Skeletal muscle cell (primary cell): ENCODE measurements around the gene UST.
"Not testable (repeated sequence)": the region's sequence is repeated elsewhere in the genome, so short reads cannot be mapped to it uniquely, and the experiment has no call there.

Experiments
- DNase-seq: peaks from one replicate; pipeline ENCODE4 v3.0.0-alpha.2; 2010; ENCODE audit warnings: low read depth
- H3K4me3 ChIP-seq: 2 replicates; pipeline ENCODE4 v1.5.1; 2011; ENCODE audit warnings: low read depth, mild to moderate bottlenecking, control low read depth, low read length, moderate library complexity

Gene UST

GRCh38 chr6:148828047-148828446, 81.2 kb downstream of the UST start:
- no peak for DNase-seq
- no peak overlapping the region for H3K4me3 ChIP-seq

DNA sequence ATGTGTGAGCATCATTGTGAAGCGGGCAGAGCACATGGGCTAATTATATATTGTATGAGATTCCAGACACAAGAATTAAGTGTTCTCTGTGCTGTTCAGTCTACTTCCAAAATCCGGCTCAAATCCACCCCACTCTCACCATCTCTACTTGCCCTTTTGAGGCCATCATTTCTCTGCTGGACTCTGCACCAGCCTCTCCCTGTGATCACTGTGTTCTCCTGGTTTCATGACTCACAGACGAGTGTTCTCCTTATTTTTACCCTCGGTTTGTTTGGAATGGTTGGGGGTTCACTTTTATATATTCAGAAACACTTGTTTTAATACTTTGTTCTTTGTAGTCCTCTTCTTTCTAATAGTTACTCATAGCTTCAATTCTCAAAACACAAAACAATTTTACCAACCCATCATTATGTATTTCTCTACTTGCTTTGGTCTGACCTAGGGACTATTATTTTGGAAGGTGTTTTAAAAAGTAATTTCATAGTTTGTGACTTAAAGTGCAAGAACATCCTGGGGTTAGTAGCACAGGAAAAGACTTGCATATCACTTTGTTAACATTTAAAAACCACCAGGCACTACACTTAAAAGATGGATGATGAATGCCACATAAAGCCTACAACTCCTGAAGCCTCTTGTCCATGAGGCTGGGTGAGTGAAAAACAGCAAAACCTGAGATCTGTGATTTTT, 82.7 kb downstream of the UST start:
- no peak for DNase-seq
- no peak overlapping the region for H3K4me3 ChIP-seq

- H3K4me3 ChIP-seq = no peak overlapping the region
- DNase-seq = no peak
Observed at GRCh38 chr6:148830614-148831013, 83.8 kb downstream of the UST start.

GRCh38 chr6:148831064-148831463, 84.2 kb downstream of the UST start:
- H3K4me3 ChIP-seq = no peak overlapping the region
- DNase-seq = no peak

DNA sequence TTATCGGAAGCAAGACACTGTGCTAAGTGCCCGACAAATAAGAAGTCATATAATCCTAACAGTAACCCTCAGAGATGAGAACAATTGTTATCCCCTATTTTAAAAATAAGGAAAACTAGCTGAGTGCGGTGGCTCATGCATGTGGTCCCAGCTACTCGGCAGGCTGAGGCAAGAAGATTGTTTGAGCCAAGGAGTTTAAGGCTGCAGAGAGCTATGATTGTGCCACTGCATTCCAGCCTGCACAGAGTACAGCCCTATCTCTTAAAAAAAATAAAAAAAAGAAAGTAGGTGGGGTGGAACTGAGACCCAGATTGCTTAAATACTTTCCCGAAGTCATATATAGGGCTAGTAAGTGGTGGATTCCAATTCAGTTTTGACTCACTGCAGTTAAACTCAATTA, 84.7 kb downstream of the UST start:
- no peak overlapping the region for H3K4me3 ChIP-seq

GRCh38 chr6:148835920-148836441, 89.2 kb downstream of the UST start:
- DNase-seq = peak; percentile 67

More for the DNA sequence above, 84.7 kb downstream of the UST start:
- no peak for DNase-seq

GRCh38 chr6:148836751-148837150, 89.9 kb downstream of the UST start:
- DNase-seq = no peak
- no peak overlapping the region for H3K4me3 ChIP-seq

More at GRCh38 chr6:148835920-148836441, 89.2 kb downstream of the UST start:
- H3K4me3 ChIP-seq = no peak overlapping the region

- DNase-seq = no peak
- H3K4me3 ChIP-seq = no peak overlapping the region
Observed at GRCh38 chr6:148837941-148838340, 91.1 kb downstream of the UST start.

GRCh38 chr6:148839044-148839443, 92.2 kb downstream of the UST start:
- H3K4me3 ChIP-seq = no peak overlapping the region
- DNase-seq = no peak

DNA sequence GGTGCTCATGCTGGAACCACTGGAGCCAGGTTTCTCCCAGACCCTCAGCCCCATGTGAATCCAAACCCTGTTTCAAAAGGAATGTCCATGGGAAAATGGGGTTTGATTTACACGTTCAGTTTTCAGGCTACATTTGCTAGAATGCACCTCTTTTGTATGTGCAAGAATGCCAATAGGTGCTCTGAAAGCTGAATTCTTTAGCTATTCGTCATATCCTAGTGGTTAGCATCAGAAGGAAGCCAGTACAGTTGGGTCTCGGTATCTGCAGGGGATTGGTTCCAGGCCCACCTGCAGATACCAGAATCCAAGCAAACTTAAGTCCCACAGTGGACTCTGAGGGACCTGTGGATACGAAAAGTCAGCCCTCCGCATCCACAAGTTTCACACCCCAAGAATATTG, 93.4 kb downstream of the UST start:
- no peak for DNase-seq
- no peak overlapping the region for H3K4me3 ChIP-seq

DNA sequence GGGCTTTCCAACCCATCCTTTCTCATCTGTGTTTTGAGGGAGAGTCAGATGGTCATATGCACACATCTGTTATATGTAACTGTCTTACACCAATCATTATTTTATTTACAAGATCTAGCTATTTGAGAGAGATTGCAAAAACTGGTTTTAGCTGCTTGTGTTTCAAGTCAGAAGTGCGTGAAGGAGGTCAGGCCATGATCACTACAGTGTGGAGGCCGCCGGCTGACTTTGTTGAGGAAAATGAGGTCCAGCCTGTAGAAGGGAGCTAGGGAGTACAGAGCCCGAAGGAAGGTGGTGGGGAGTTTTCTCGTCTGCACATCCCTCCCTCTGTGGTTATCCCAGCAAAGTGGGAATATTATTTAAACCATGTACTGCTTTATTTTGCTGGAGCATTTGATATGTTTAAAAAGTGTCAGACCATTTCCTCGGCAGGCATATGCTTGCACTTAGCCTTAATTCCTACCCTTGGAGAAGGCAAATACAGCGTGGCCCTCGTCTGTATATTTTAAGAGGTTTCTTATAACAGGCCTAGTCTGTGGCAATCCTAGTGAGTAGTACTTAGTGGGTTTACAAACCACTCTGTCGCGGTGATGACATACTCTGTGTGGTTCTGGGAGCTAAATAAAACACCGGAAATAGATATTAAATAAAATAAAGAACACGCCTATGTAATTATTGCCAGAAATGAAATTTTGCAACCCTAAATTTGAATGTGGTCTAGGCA, 95.6 kb downstream of the UST start:
- DNase-seq = no peak
- no peak overlapping the region for H3K4me3 ChIP-seq

- no peak for DNase-seq
Observed at GRCh38 chr6:148845464-148845863, 98.6 kb downstream of the UST start.

DNA sequence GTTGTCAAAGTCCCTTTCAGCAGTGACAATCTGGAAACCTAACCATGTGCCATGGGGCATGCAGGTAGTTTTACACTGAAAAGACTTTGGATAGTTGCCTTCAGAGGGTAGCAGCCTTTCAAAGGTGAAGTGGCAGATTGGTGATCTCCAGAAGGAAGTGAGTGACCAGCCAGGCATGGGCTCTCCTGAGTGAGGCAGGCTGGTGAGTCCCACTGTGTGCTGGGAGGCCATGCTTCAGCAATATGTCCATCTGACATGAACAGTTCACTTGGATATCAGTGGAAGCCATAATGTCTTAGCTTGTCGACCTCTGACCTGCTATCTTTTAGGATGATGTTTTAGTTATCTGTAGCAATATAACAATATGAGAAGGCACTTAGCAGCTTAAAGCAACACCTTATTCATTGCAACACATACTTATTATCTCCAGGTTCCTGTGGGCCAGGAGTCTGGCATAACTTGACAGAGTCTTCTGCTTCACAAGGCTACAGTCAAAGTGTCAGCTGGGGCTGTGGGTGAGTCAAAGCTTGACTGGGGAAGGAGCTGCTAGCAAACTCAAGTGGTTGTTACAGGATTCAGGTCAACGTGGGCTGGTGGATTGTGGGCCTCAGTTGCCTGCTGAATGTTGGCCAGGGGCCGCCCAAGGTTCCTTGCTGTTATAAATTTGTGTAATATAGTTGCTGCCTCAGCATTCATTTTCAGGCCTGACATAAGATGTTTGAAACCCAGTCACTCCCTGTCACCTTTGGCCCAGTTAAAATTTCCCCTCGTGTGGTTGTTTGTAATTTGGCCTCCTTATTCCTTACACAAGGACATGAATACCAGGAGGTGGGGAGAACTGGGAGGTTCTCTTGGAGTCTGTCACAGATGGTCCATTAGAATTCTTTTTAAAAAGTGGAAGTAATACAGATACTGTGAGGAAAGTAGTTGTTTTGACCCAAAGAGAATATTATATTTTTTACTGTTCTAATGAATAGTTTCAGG, 100.2 kb downstream of the UST start:
- DNase-seq = no peak
- H3K4me3 ChIP-seq = no peak overlapping the region

More at GRCh38 chr6:148845464-148845863, 98.6 kb downstream of the UST start:
- H3K4me3 ChIP-seq = no peak overlapping the region

- H3K4me3 ChIP-seq = no peak overlapping the region
- no peak for DNase-seq
Observed at GRCh38 chr6:148848915-148849314, 102.1 kb downstream of the UST start.

DNA sequence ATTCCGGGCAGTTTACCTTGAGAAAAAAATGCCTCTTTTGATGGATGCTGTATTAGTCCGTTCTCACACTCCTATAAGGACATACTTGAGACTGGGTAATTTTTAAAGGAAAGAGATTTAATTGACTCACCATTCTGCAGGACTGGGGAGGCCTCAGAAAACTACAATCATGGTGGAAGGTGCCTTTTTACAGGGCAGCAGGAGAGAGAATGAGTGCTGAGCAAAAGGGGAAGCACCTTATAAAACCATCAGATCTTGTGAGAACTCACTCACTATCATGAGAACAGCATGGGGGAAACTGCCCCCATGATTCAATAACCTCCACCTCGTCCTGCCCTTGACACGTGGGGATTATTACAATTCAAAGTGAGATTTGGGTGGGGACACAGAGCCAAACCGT, 102.6 kb downstream of the UST start:
- DNase-seq, H3K4me3 ChIP-seq: not testable (repeated sequence)

GRCh38 chr6:148850964-148851363, 104.1 kb downstream of the UST start:
- DNase-seq = no peak
- H3K4me3 ChIP-seq = no peak overlapping the region

- no peak for DNase-seq
- no peak overlapping the region for H3K4me3 ChIP-seq
Observed at GRCh38 chr6:148851683-148852556, 105.1 kb downstream of the UST start.

DNA sequence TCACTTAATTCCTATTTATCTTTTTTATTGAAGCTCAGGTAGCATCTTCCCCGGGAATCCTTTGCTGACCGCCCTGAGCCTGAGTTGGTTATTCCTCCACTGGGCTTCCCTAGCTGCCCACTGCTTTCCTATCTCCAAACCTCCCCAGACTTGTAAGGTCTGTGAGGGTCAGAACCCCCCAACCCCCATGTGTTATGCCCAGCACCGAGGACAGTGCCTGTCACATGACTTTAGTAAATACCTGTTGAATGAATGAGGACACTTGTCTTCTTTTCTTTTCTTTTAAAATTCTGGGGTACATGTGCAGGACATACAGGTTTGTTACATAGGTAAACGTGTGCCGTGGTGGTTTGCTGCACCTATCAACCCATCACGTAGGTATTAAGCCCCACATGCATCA, 105.9 kb downstream of the UST start:
- no peak overlapping the region for H3K4me3 ChIP-seq
- DNase-seq = no peak

GRCh38 chr6:148853113-148853512, 106.3 kb downstream of the UST start:
- H3K4me3 ChIP-seq, DNase-seq: not testable (repeated sequence)
